Esophagus squamous epithelium (tissue), 5 donors: Measurements from ENCODE around the gene PKHD1. TPM values are rescaled to one million over a fixed set of nuclear protein-coding genes. Genes with fewer than 3 reads are reported as not detected.

ENCODE experiments used
- DNase-seq: peaks from one replicate; lab custom pipeline; 2025; lab: John Stamatoyannopoulos, UW
- H3K27ac ChIP-seq, 4 donors: fragments of 200-600 bp; sonication (generic); one replicate each; pipeline ENCODE4 v1.5.1; 2016 to 2019; ENCODE audit warnings: mild to moderate bottlenecking in 1 of 4
- H3K27me3 ChIP-seq, 4 donors: fragments of 200-600 bp; sonication (generic); 1 replicate in 3 of 4; 2 replicates in 1 of 4; pipeline versions ENCODE4 v1.5.1 to v1.6.0; 2017 to 2021; ENCODE audit warnings: antibody characterized with exemption in 1 of 4
- H3K36me3 ChIP-seq, 3 donors: fragments of 200-600 bp; sonication (generic); one replicate each; pipeline ENCODE4 v1.5.1; 2016 to 2019
- H3K4me1 ChIP-seq, 3 donors: fragments of 200-600 bp; sonication (generic); one replicate each; pipeline ENCODE4 v1.5.1; 2017 to 2019
- H3K4me3 ChIP-seq, 4 donors: fragments of 200-600 bp; sonication (generic); 1 replicate in 3 of 4; 2 replicates in 1 of 4; pipeline ENCODE4 v1.5.1; 2016 to 2019; ENCODE audit warnings: mild to moderate bottlenecking in 2 of 4, moderate library complexity in 1 of 4
- H3K9me3 ChIP-seq, 3 donors: fragments of 200-600 bp; sonication (generic); one replicate each; pipeline ENCODE4 v1.5.1; 2016 to 2019
- CTCF ChIP-seq, 6 experiments: fragments of 450-650 bp in 4 of 6; fragments of 200-600 bp in 2 of 6; sonication (generic) in 2 of 6; IDR thresholded peaks; one replicate each; pipeline ENCODE4 v1.5.1; 2016 to 2019; ENCODE audit warnings: antibody characterized with exemption in 6 of 6, mild to moderate bottlenecking in 4 of 6, moderate library complexity in 4 of 6
- POLR2A ChIP-seq, 4 donors: fragments of 450-650 bp; IDR thresholded peaks; one replicate each; pipeline ENCODE4 v1.6.1; 2017; ENCODE audit warnings: antibody characterized with exemption in 4 of 4, mild to moderate bottlenecking in 4 of 4, moderate library complexity in 3 of 4
- WGBS, 2 donors: methylation state at CpG; one replicate each; pipeline ENCODE4 v1.1.5; 2018; 5-methylcytosine and 5-hydroxymethylcytosine counted together
- intact Hi-C: fragments of 100-400 bp; cut with DNase I; formaldehyde crosslinking; loops from one replicate; pipeline ENCODE4 v1.15.0; 2022
- total RNA-seq, 4 donors: library from RNA; depleted of rRNA; stranded (reverse); fragments of >200 nt; gene quantifications; one replicate each; pipeline ENCODE4 v1.1.0, GENCODE V29; 2016
- donor health status: DM: yes; HTN: yes; CAD: no.

PKHD1 gene
- total RNA-seq, 4 donors from 2014 or later: 0.04 TPM; not detected in 3

GRCh38 chr6:51614725-51615124 is 472.7 kb downstream of the PKHD1 start:
- no peak for DNase-seq
- no peaks in the 10 kb centered on the region for H3K27me3 ChIP-seq
- no peak overlapping the region for H3K27ac ChIP-seq
- TF ChIP-seq POLR2A (IDR thresholded peaks at IDR 0.05) (no peak), CTCF (IDR thresholded peaks at IDR 0.05) (no peak)
- H3K9me3 ChIP-seq: no peaks in the 10 kb centered on the region
- no peaks in the 10 kb centered on the region for H3K36me3 ChIP-seq
- no peaks in the 10 kb centered on the region for H3K4me1 ChIP-seq
- intact Hi-C loops: no loop called here
- H3K4me3 ChIP-seq: no peak overlapping the region

- no peaks in the 10 kb centered on the region for H3K27me3 ChIP-seq
- H3K4me3 ChIP-seq: no peak overlapping the region
- intact Hi-C loops: no loop called here
- H3K27ac ChIP-seq: no peak overlapping the region
- TF ChIP-seq CTCF (IDR thresholded peaks at IDR 0.05): no peak
- no peak for TF ChIP-seq POLR2A (IDR thresholded peaks at IDR 0.05)
- H3K4me1 ChIP-seq: no peaks in the 10 kb centered on the region
- WGBS, 2 donors: 44 to 48% methylated on average over 3 of the region's 3 CpGs
- DNase-seq: no peak
- H3K9me3 ChIP-seq: no peaks in the 10 kb centered on the region
- no peaks in the 10 kb centered on the region for H3K36me3 ChIP-seq
These were observed 473.9 kb downstream of the PKHD1 start for GRCh38 chr6:51613558-51613957.

DNA sequence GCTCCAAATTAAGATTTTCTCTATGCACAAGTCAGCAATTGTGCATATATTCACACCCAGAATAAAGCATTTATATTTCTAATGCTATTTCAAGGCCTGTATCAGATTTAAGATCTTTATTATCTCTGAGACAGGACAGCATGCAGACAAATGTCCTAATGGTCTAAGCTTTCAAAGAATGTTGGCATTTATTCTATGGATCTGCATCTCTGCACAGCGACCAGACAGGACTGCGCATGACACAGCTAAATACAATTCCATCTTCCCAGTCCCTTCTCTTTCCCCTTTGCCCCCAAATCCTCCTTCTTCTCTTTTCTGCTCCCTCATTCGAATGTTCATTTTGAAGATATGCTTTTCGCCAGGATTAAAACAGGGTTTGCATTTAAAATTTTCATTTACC is 478.5 kb downstream of the PKHD1 start:
- no peaks in the 10 kb centered on the region for H3K9me3 ChIP-seq
- no peak overlapping the region for H3K27ac ChIP-seq
- 85 to 86% methylated on average over 4 of the region's 4 CpGs for WGBS, 2 donors
- no peak overlapping the region for H3K4me3 ChIP-seq
- H3K4me1 ChIP-seq: no peaks in the 10 kb centered on the region
- TF ChIP-seq CTCF (IDR thresholded peaks at IDR 0.05) (no peak), POLR2A (IDR thresholded peaks at IDR 0.05) (no peak)
- no peaks in the 10 kb centered on the region for H3K27me3 ChIP-seq
- no peaks in the 10 kb centered on the region for H3K36me3 ChIP-seq
- intact Hi-C loops: no loop called here
- DNase-seq: no peak

DNA sequence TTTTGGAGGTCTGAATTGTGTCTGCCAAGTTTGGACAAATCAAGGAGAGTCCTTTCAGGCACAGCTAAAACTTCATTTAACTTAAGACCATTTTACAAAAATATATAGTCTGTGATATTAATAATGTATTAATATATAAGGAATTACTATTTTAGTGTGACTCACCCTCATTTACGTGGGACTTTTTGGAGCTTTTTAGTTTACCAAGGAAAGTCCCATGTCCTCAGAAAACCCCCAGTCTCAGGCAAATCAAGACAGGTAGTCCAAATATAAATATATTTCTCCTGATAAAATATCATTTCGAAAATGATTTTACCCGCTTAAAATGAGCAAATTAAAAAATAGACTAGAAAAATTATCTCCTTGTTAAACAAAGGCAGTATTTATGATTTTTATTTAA is 479.0 kb downstream of the PKHD1 start:
- intact Hi-C loops: no loop called here
- H3K27me3 ChIP-seq: no peaks in the 10 kb centered on the region
- no peak for DNase-seq
- no peak overlapping the region for H3K27ac ChIP-seq
- WGBS, 2 donors: 54 to 66% methylated on average over 3 of the region's 3 CpGs
- no peak overlapping the region for H3K4me3 ChIP-seq
- H3K9me3 ChIP-seq: no peaks in the 10 kb centered on the region
- TF ChIP-seq CTCF (IDR thresholded peaks at IDR 0.05) (no peak), POLR2A (IDR thresholded peaks at IDR 0.05) (no peak)
- no peaks in the 10 kb centered on the region for H3K4me1 ChIP-seq
- no peaks in the 10 kb centered on the region for H3K36me3 ChIP-seq

DNA sequence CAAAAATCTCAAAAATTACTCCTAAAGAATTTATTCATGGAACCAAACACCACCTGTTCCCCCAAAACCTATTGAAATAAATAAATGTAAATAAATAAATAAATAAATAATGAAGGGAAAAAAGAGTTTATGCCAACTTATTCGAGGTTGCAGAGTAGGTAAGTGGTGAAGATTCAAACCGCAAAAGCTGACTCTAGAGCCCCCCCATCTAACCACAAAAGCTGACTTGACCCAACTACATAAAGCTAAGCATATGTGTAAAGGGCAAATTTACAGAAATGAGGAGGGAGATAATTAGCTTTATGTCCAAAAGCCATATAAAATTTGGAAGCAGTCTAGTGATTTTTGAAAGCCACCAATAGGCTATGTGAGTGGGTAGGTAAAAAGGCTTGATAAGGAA is 486.9 kb downstream of the PKHD1 start:
- TF ChIP-seq CTCF (IDR thresholded peaks at IDR 0.05) (no peak), POLR2A (IDR thresholded peaks at IDR 0.05) (no peak)
- no peak for DNase-seq
- H3K27ac ChIP-seq: no peak overlapping the region
- peaks cover 0 to 7% (median 0%) of the 10 kb centered on the region in 3 donors for H3K9me3 ChIP-seq
- no peaks in the 10 kb centered on the region for H3K36me3 ChIP-seq
- 77 to 82% methylated on average over 2 of the region's 2 CpGs for WGBS, 2 donors
- no peaks in the 10 kb centered on the region for H3K27me3 ChIP-seq
- intact Hi-C loops: no loop called here
- no peaks in the 10 kb centered on the region for H3K4me1 ChIP-seq
- no peak overlapping the region for H3K4me3 ChIP-seq
